Bronchial epithelial cell (primary cell): ENCODE measurements around the gene VSX1. TPM values are rescaled to one million over a fixed set of nuclear protein-coding genes. Genes with fewer than 3 reads are reported as not detected.
A peak's percentile ranks its signal among the peaks of the same experiment; 100 is the strongest.

ENCODE experiments used
- DNase-seq: peaks from one replicate; pipeline ENCODE4 v3.0.0-alpha.2; 2010; ENCODE audit warnings: low read depth
- FAIRE-seq: peaks from 2 replicates; lab custom pipeline; 2011; peaks lifted over from hg19 to GRCh38; lab: Jason Lieb, UNC
- H3K27me3 ChIP-seq: 2 replicates; pipeline ENCODE4 v1.5.1; 2011; ENCODE audit warnings: low read length; ENCODE audit not compliant: control insufficient read depth, insufficient read depth
- H3K36me3 ChIP-seq: 2 replicates; pipeline ENCODE4 v1.5.1; 2011; ENCODE audit warnings: low read length; ENCODE audit not compliant: control insufficient read depth, insufficient read depth
- H3K4me3 ChIP-seq: 2 replicates; pipeline ENCODE4 v1.5.1; 2011; ENCODE audit warnings: mild to moderate bottlenecking, low read depth, low read length, control low read depth
- CTCF ChIP-seq: IDR thresholded peaks from 2 replicates; pipeline ENCODE4 v1.5.1; 2011; ENCODE audit warnings: mild to moderate bottlenecking, moderate library complexity, low read length, control low read depth, inconsistent platforms; ENCODE audit not compliant: insufficient read depth, severe bottlenecking
- total RNA-seq: library from RNA; depleted of rRNA; stranded (reverse); fragments of >200 nt; gene quantifications from 2 replicates; pipeline ENCODE4 v1.2.1, GENCODE V29; 2014

The VSX1 gene
- total RNA-seq, 1 donor from 2014 or later = not detected

GRCh38 chr20:25076731-25077609 lies 5.0 kb downstream of the VSX1 start:
- H3K36me3 ChIP-seq = no peaks in the 10 kb centered on the region
- no peak overlapping the region for H3K4me3 ChIP-seq
- FAIRE-seq (no peak), DNase-seq (peak; percentile 65)
- H3K27me3 ChIP-seq = peaks cover 33% of the 10 kb centered on the region
- TF ChIP-seq CTCF = peak; percentile 47

GRCh38 chr20:25076201-25076600 lies 5.7 kb downstream of the VSX1 start:
- peaks cover 37% of the 10 kb centered on the region for H3K27me3 ChIP-seq
- no peak for DNase-seq
- TF ChIP-seq CTCF = no peak
- H3K36me3 ChIP-seq = no peaks in the 10 kb centered on the region
- FAIRE-seq = no peak
- no peak overlapping the region for H3K4me3 ChIP-seq

DNA sequence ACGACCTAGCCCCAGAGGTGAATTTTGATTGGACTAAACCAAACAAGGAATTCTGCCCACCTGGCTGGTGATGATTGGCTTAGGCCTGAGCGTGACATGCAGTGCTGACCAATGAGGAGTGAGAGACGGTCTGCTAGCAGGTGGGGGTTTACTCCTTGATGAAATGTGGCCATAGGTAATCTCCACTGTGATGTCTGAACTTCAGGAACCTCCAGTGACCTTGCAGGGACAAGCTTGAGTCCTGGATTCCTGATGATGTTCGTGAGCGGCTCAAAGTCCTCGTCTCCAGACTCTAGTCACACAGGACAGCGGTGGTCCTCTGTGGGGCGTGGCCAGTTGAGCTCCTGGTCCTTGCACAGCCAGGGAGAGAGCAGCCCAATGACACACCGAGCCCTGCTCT lies 8.4 kb downstream of the VSX1 start:
- no peak for TF ChIP-seq CTCF
- peaks cover 30% of the 10 kb centered on the region for H3K27me3 ChIP-seq
- H3K36me3 ChIP-seq = no peaks in the 10 kb centered on the region
- FAIRE-seq (no peak), DNase-seq (no peak)
- H3K4me3 ChIP-seq = no peak overlapping the region

DNA sequence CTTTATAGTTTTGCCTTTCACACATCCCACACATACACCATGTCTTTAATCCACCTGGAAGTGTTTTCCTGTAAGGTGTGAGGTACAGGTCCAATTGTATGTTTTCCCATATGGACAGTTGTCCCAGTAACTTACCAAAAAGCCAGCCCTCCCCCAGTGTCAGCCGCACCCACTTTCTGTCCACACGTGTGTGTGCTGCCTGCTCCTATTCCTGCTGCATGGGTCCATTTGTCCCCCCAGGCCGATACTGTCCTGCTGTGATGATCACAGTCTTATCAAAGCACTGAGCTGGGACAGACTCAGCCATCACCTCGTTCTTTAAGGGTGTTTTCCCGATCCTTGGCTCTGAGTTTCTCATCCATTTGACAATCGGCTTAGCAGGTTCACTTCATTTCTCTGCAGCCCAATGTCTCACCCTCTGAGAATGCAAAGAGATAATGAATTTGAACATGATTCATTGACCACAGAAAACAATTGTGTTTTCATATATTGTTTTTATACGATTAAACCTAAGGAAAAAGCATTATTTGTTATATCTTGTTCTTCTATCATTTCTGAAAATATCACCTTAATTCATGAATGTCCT lies 9.6 kb downstream of the VSX1 start:
- peaks cover 24% of the 10 kb centered on the region for H3K27me3 ChIP-seq
- no peaks in the 10 kb centered on the region for H3K36me3 ChIP-seq
- DNase-seq (peak; percentile 31), FAIRE-seq (no peak)
- TF ChIP-seq CTCF = no peak
- H3K4me3 ChIP-seq = no peak overlapping the region

- Histone ChIP-seq H3K27me3 (peaks cover 24% of the 10 kb centered on the region), H3K4me3 (no peak overlapping the region), H3K36me3 (no peaks in the 10 kb centered on the region)
- FAIRE-seq (no peak), DNase-seq (no peak)
- no peak for TF ChIP-seq CTCF
These were observed 10.2 kb downstream of the VSX1 start for GRCh38 chr20:25071734-25072133.
